Heart left ventricle (tissue), 16 donors: ENCODE results near the gene ACAN. TPM values are rescaled to one million over a fixed set of nuclear protein-coding genes. Genes with fewer than 3 reads are reported as not detected.

Source experiments
- ATAC-seq, 4 donors: fragments of 200-7000 bp; cut with Tn5 transposase; one replicate each; pipeline ENCODE4 v1.9.1; 2020 to 2022; ENCODE audit warnings: moderate library complexity in 4 of 4, mild to moderate bottlenecking in 3 of 4, moderate number of reproducible peaks in 1 of 4
- DNase-seq, 5 donors: peaks; one replicate each; pipeline ENCODE4 v3.0.0-alpha.2; 2020
- H3K27ac ChIP-seq, 12 donors: fragments of 200-600 bp; sonication (generic) in 4 of 12; one replicate each; pipeline versions ENCODE4 v1.5.0 to v1.8.0; 2016 to 2022; ENCODE audit warnings: mild to moderate bottlenecking in 2 of 12
- H3K27me3 ChIP-seq, 9 donors: fragments of 200-600 bp; sonication (generic) in 2 of 9; one replicate each; pipeline versions ENCODE4 v1.5.1 to v1.8.0; 2016 to 2022; ENCODE audit warnings: mild to moderate bottlenecking in 3 of 9
- H3K36me3 ChIP-seq, 9 donors: fragments of 200-600 bp; sonication (generic) in 2 of 9; one replicate each; pipeline versions ENCODE4 v1.5.0 to v1.8.0; 2018 to 2022; ENCODE audit warnings: mild to moderate bottlenecking in 2 of 9
- H3K4me1 ChIP-seq, 12 donors: fragments of 200-600 bp; sonication (generic) in 4 of 12; one replicate each; pipeline versions ENCODE4 v1.5.0 to v1.8.0; 2016 to 2022; ENCODE audit warnings: mild to moderate bottlenecking in 3 of 12
- H3K4me3 ChIP-seq, 12 donors: fragments of 200-600 bp; sonication (generic) in 4 of 12; one replicate each; pipeline versions ENCODE4 v1.5.0 to v1.8.0; 2017 to 2022; ENCODE audit warnings: mild to moderate bottlenecking in 9 of 12, moderate library complexity in 4 of 12
- H3K9me3 ChIP-seq, 12 donors: fragments of 200-600 bp; sonication (generic) in 4 of 12; one replicate each; pipeline versions ENCODE4 v1.5.0 to v1.8.0; 2016 to 2022; ENCODE audit warnings: mild to moderate bottlenecking in 1 of 12
- POLR2A ChIP-seq, 2 donors: fragments of 450-650 bp; IDR thresholded peaks; one replicate each; pipeline ENCODE4 v1.6.1; 2017; ENCODE audit warnings: antibody characterized with exemption in 2 of 2, mild to moderate bottlenecking in 2 of 2, moderate library complexity in 2 of 2
- WGBS, 4 donors: extraction: QIAGEN DNeasy Blood & Tissue Kit in 2 of 4; methylation state at CpG; one replicate each; pipeline versions ENCODE4 v1.1.5 to v1.1.7; 2013 to 2018; 5-methylcytosine and 5-hydroxymethylcytosine counted together
- intact Hi-C, 10 donors: fragments of 100-400 bp; cut with DNase I; formaldehyde crosslinking; loops; one replicate each; pipeline versions ENCODE4 v1.11.1 to v1.14.2; 2022
- polyA plus RNA-seq, 2 donors: library from polyadenylated mRNA; stranded (reverse); fragments of 200-250 nt; gene quantifications; one replicate each; pipeline ENCODE4 v1.2.3, GENCODE V29; 2013
- total RNA-seq, 9 donors: library from RNA; depleted of rRNA in 2 of 9; stranded (reverse); fragments of >200 nt in 2 of 9; fragmentation: NEBNext Ultra II Directional in 3 of 9; extraction: Animal tissue kit (Norgen Biotek cat#: 25700) in 3 of 9; gene quantifications; one replicate each; pipeline versions ENCODE4 v1.1.0 to v1.2.4, GENCODE V29; 2016 to 2023
- TF ChIP-seq, protein P1 (sequence below), 12 donors: fragments of 200-600 bp; sonication (generic) in 4 of 12; IDR thresholded peaks; one replicate each; pipeline versions ENCODE4 v1.5.0 to v1.8.0; 2018 to 2022; ENCODE audit warnings: antibody characterized with exemption in 12 of 12, mild to moderate bottlenecking in 5 of 12
- donor health status: ischemic (EF 13 %, LVEDD 7.1; RV severe dilation, severe dysfunction).
- donor health status: healthy with polysubstance abuse.
- donor health status: DM: no; HTN: yes; CAD: no.
- donor health status: DM: no; HTN: no; CAD: no.
- donor health status: ischemic (EF 25% LVEDD 6.9; RV normal size, moderate dysfunction).
- donor health status: ischemic (EF 25% LVEDD 5.7; RV mildly dilated, moderate dysfunction).
- donor health status: healthy.
- donor health status: DM: yes; HTN: yes; CAD: no.
- donor health status: ischemic (EF 35%, LVEDD 5.7; RV mildly dilated, moderate dysfunction).
- donor health status: nonischemic (EF 11% LVEDD 7.7; RV severe dilation, severe dysfunction).
- donor health status: DM: yes; HTN: yes; CAD: no.
- donor health status: PGD.
- donor health status: ischemic (EF 29% LVEDD 5.4; RV normal size, mild dysfunction).
- donor health status: nonischemic (EF 23%, LVEDD 6.1; RV moderate dilation, normal function).

ACAN gene
- total and polyA plus RNA-seq, 11 donors, result 0.02 to 1.2 (median 0.17) TPM; not detected in 1

GRCh38 chr15:88833731-88834100 is 30.5 kb downstream of the ACAN start:
- Histone ChIP-seq H3K4me3 (no peak overlapping the region), H3K27me3 (no peaks in the 10 kb centered on the region), H3K9me3 (no peaks in the 10 kb centered on the region), H3K36me3 (no peaks in the 10 kb centered on the region), H3K27ac (peak overlapping the region in 1 of 12 donors; percentile 34), H3K4me1 (peaks cover 0 to 8% (median 0%) of the 10 kb centered on the region in 12 donors)
- DNase-seq, result no peak
- TF ChIP-seq POLR2A (IDR thresholded peaks at IDR 0.05), result no peak
- TF ChIP-seq, protein P1, sequence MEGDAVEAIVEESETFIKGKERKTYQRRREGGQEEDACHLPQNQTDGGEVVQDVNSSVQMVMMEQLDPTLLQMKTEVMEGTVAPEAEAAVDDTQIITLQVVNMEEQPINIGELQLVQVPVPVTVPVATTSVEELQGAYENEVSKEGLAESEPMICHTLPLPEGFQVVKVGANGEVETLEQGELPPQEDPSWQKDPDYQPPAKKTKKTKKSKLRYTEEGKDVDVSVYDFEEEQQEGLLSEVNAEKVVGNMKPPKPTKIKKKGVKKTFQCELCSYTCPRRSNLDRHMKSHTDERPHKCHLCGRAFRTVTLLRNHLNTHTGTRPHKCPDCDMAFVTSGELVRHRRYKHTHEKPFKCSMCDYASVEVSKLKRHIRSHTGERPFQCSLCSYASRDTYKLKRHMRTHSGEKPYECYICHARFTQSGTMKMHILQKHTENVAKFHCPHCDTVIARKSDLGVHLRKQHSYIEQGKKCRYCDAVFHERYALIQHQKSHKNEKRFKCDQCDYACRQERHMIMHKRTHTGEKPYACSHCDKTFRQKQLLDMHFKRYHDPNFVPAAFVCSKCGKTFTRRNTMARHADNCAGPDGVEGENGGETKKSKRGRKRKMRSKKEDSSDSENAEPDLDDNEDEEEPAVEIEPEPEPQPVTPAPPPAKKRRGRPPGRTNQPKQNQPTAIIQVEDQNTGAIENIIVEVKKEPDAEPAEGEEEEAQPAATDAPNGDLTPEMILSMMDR (IDR thresholded peaks at IDR 0.05), result no peak
- WGBS, 4 donors, result 55 to 62% (median 59%) methylated on average over 7 to 8 of the region's 8 CpGs
- peak in 2 of 4 donors; percentile 24 to 32 for ATAC-seq
- intact Hi-C loops, result loop anchor here (1.0 to 10.0 kb wide), 6 partner anchors 176 to 359 kb away; partner anchors contain the start of gene AEN (in 2 of the 10)

DNA sequence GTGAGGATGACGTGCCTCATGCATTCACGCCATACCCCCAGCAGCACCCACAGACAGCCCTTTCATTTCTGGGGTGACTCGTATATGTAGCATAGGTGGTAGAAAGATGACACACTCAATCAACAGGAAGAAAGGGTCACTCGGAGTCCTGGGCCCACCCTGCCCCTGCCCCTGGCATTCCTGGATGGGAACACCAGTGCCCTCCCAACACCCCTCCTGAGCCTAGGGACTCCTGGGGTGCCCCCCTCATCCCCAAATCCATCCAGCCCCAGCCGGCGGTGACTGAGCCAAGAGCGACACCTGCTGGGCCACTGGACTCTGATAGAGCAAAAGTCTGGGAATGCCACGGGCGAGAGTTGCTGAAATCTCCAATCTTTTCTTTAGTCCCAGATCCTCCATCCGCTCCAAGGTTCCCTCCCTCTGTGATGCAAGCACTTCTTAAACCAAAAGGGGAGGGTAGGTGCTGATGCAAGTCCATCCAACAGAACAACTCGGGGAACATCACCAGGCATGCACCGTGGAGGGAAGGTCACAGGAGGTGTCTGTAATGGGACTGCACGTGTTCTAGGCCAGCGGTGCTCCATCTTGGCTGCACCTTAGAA is 31.1 kb downstream of the ACAN start:
- H3K36me3 ChIP-seq, result no peaks in the 10 kb centered on the region
- peaks cover 0 to 3% (median 0%) of the 10 kb centered on the region in 9 donors for H3K27me3 ChIP-seq
- intact Hi-C loops, result loop anchor here (1.0 to 10.0 kb wide), 6 partner anchors 177 to 360 kb away; partner anchors contain the start of gene AEN (in 2 of the 10)
- no peak overlapping the region for H3K4me3 ChIP-seq
- peak overlapping the region in 1 of 12 donors; percentile 34 for H3K27ac ChIP-seq
- peak in 3 of 4 donors; percentile 44 to 75 (median 75) for ATAC-seq
- 37 to 56% (median 48%) methylated on average over 10 to 14 of the region's 14 CpGs for WGBS, 4 donors
- peak in 3 of 5 donors; percentile 23 to 56 (median 26) for DNase-seq
- peaks cover 0 to 8% (median 0%) of the 10 kb centered on the region in 12 donors for H3K4me1 ChIP-seq
- H3K9me3 ChIP-seq, result no peaks in the 10 kb centered on the region
- TF ChIP-seq POLR2A (IDR thresholded peaks at IDR 0.05), result no peak
- TF ChIP-seq, protein P1 (IDR thresholded peaks at IDR 0.05), result peak; percentile 39 to 76 (median 61)

- Histone ChIP-seq H3K4me1 (peaks cover 0 to 8% (median 0%) of the 10 kb centered on the region in 12 donors), H3K9me3 (no peaks in the 10 kb centered on the region), H3K4me3 (no peak overlapping the region), H3K27ac (no peak overlapping the region), H3K27me3 (peaks cover 0 to 3% (median 0%) of the 10 kb centered on the region in 9 donors), H3K36me3 (no peaks in the 10 kb centered on the region)
- intact Hi-C loops, result loop anchor here in 7 of 10 donors (2.0 to 10.0 kb wide), 4 partner anchors 178 to 360 kb away; partner anchors contain the start of gene AEN (in 2 of the 7)
- no peak for DNase-seq
- WGBS, 4 donors, result 85 to 94% (median 90%) methylated on average over 4 of the region's 4 CpGs
- TF ChIP-seq POLR2A (IDR thresholded peaks at IDR 0.05), result no peak
- TF ChIP-seq, protein P1 (IDR thresholded peaks at IDR 0.05), result no peak
- no peak for ATAC-seq
Observed at GRCh38 chr15:88835119-88835518, 31.9 kb downstream of the ACAN start.

GRCh38 chr15:88835646-88836045 is 32.4 kb downstream of the ACAN start:
- peaks cover 0 to 3% (median 0%) of the 10 kb centered on the region in 9 donors for H3K27me3 ChIP-seq
- peaks cover 0 to 8% (median 0%) of the 10 kb centered on the region in 12 donors for H3K4me1 ChIP-seq
- intact Hi-C loops, result loop anchor here in 7 of 10 donors (2.0 to 10.0 kb wide), 4 partner anchors 179 to 361 kb away; partner anchors contain the start of gene AEN (in 2 of the 7)
- TF ChIP-seq, protein P1 (IDR thresholded peaks at IDR 0.05), result no peak
- TF ChIP-seq POLR2A (IDR thresholded peaks at IDR 0.05), result no peak
- no peak for ATAC-seq
- no peaks in the 10 kb centered on the region for H3K36me3 ChIP-seq
- 63 to 80% (median 68%) methylated on average over 2 of the region's 2 CpGs for WGBS, 4 donors
- H3K4me3 ChIP-seq, result no peak overlapping the region
- H3K9me3 ChIP-seq, result no peaks in the 10 kb centered on the region
- H3K27ac ChIP-seq, result no peak overlapping the region
- DNase-seq, result no peak
